Gastrocnemius medialis (tissue), 4 donors: ENCODE results near the gene HTT. TPM values are rescaled to one million over a fixed set of nuclear protein-coding genes. Genes with fewer than 3 reads are reported as not detected.

Experiments
- ATAC-seq, 2 donors: fragments of 150-250 bp; one replicate each; pipeline ENCODE4 v1.9.1; 2016
- DNase-seq, 2 donors: peaks; one replicate each; pipeline ENCODE4 v3.0.0-alpha.2; 2019
- H3K27ac ChIP-seq, 4 donors: fragments of 200-600 bp; sonication (generic); 1 replicate in 1 of 4; 2 replicates in 3 of 4; pipeline ENCODE4 v1.5.1; 2016 to 2018; ENCODE audit warnings: mild to moderate bottlenecking in 2 of 4, moderate library complexity in 1 of 4
- H3K27me3 ChIP-seq, 3 donors: fragments of 200-600 bp; sonication (generic) in 2 of 3; 1 replicate in 1 of 3; 2 replicates in 2 of 3; pipeline versions ENCODE4 v1.5.1 to v1.6.0; 2016 to 2019; ENCODE audit warnings: mild to moderate bottlenecking in 1 of 3, moderate library complexity in 1 of 3
- H3K36me3 ChIP-seq, 2 donors: fragments of 200-600 bp; sonication (generic) in 1 of 2; one replicate each; pipeline ENCODE4 v1.5.1; 2017 to 2018
- H3K4me1 ChIP-seq, 2 donors: fragments of 200-600 bp; sonication (generic) in 1 of 2; one replicate each; pipeline ENCODE4 v1.5.1; 2016 to 2017; ENCODE audit warnings: mild to moderate bottlenecking in 2 of 2
- H3K4me3 ChIP-seq, 4 donors: fragments of 200-600 bp; sonication (generic) in 3 of 4; 1 replicate in 1 of 4; 2 replicates in 3 of 4; pipeline ENCODE4 v1.5.1; 2016 to 2019; ENCODE audit warnings: mild to moderate bottlenecking in 2 of 4
- H3K9me3 ChIP-seq, 3 donors: fragments of 200-600 bp; sonication (generic) in 2 of 3; 1 replicate in 1 of 3; 2 replicates in 2 of 3; pipeline ENCODE4 v1.5.1; 2016 to 2019
- CTCF ChIP-seq, 5 experiments: fragments of 450-650 bp in 3 of 5; fragments of 200-600 bp in 2 of 5; sonication (generic) in 2 of 5; IDR thresholded peaks in 4 of 5; conservative IDR thresholded peaks in 1 of 5; 1 replicate in 4 of 5; 2 replicates in 1 of 5; pipeline ENCODE4 v1.5.1; 2016 to 2019; ENCODE audit warnings: antibody characterized with exemption in 5 of 5, mild to moderate bottlenecking in 3 of 5, moderate library complexity in 3 of 5
- POLR2A ChIP-seq, 2 donors: fragments of 450-650 bp; IDR thresholded peaks; one replicate each; pipeline ENCODE4 v1.6.1; 2017; ENCODE audit warnings: antibody characterized with exemption in 2 of 2, mild to moderate bottlenecking in 2 of 2, moderate library complexity in 2 of 2
- in situ Hi-C, 4 donors: fragments of 200-750 bp; cut with MboI; loops; one replicate each; pipeline versions ENCODE4 v1.15.0 to v1.8.0; 2017; ENCODE audit warnings: low sequenced_read_pairs in 4 of 4
- intact Hi-C: fragments of 100-400 bp; cut with DNase I; formaldehyde crosslinking; loops from one replicate; pipeline ENCODE4 v1.15.1; 2023; ENCODE audit warnings: low total_unique reads
- total RNA-seq, 4 donors: library from RNA; depleted of rRNA; stranded (reverse); fragments of >200 nt; gene quantifications; one replicate each; pipeline versions ENCODE4 v1.1.0 to v1.2.3, GENCODE V29; 2016

HTT gene
- total RNA-seq, 4 donors from 2014 or later: 23.5 to 73.0 (median 51.1) TPM

- ATAC-seq (no peak), DNase-seq (no peak)
- H3K4me1 ChIP-seq: no peaks in the 10 kb centered on the region
- intact Hi-C loops (no loop called here), in situ Hi-C loops (no loop called here)
- no peak for TF ChIP-seq CTCF (IDR thresholded peaks at IDR 0.05 in 4 of 5, conservative IDR thresholded peaks at IDR 0.05 in 1 of 5)
- no peak for TF ChIP-seq POLR2A (IDR thresholded peaks at IDR 0.05)
- no peaks in the 10 kb centered on the region for H3K9me3 ChIP-seq
- no peaks in the 10 kb centered on the region for H3K27me3 ChIP-seq
- no peak overlapping the region for H3K4me3 ChIP-seq
- H3K36me3 ChIP-seq: peaks cover 0 to 87% of the 10 kb centered on the region in 2 donors
- no peak overlapping the region for H3K27ac ChIP-seq
Observed at GRCh38 chr4:3130201-3130600, 55.7 kb downstream of the HTT start.

DNA sequence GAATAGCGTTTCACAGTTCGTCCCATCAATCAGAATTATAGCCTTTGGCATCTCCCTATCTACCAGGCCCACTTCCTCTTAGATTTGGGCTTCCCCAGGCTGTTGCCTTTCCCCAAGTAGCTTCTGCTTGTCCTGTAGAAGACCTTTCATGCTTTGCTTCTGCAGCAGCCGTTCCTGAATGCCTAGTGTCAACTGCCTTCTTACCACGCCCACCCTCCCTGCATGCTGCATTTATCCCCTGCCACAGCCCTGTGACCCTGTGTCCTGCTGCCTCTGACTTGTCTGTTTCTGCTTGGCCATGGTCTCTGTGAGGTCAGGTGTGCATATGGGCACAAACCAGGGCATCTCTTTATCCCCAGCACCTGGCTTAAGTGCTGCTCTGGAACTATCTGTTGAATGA lies 56.3 kb downstream of the HTT start:
- no peak for ATAC-seq
- Histone ChIP-seq H3K4me1 (no peaks in the 10 kb centered on the region), H3K4me3 (no peak overlapping the region), H3K27me3 (no peaks in the 10 kb centered on the region), H3K36me3 (peaks cover 0 to 89% of the 10 kb centered on the region in 2 donors), H3K9me3 (no peaks in the 10 kb centered on the region), H3K27ac (no peak overlapping the region)
- in situ Hi-C loops: no loop called here
- DNase-seq: no peak
- TF ChIP-seq CTCF (IDR thresholded peaks at IDR 0.05 in 4 of 5, conservative IDR thresholded peaks at IDR 0.05 in 1 of 5) (no peak), POLR2A (IDR thresholded peaks at IDR 0.05) (no peak)
- intact Hi-C loops: no loop called here

DNA sequence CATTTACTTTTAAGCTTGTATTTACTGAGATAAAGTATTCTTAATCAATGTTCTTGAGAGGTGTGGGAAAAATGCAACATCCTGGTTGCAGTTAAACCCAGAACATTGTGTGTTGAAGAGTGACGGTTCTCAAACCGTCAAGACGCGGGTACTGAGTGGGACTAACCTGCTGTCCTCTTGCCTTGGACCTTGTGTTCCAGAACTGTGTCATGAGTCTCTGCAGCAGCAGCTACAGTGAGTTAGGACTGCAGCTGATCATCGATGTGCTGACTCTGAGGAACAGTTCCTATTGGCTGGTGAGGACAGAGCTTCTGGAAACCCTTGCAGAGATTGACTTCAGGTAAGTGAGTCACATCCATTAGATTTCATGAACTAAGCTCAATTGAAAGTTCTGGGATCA lies 59.7 kb downstream of the HTT start:
- H3K4me1 ChIP-seq: no peaks in the 10 kb centered on the region
- in situ Hi-C loops: no loop called here
- intact Hi-C loops: no loop called here
- H3K4me3 ChIP-seq: no peak overlapping the region
- TF ChIP-seq POLR2A (IDR thresholded peaks at IDR 0.05): no peak
- peaks cover 0 to 81% of the 10 kb centered on the region in 2 donors for H3K36me3 ChIP-seq
- no peak for DNase-seq
- no peaks in the 10 kb centered on the region for H3K9me3 ChIP-seq
- no peak overlapping the region for H3K27ac ChIP-seq
- no peak for ATAC-seq
- H3K27me3 ChIP-seq: no peaks in the 10 kb centered on the region

GRCh38 chr4:3135155-3136011 lies 60.9 kb downstream of the HTT start:
- peak overlapping the region in 3 of 4 donors; percentile 5 to 11 (median 9) for H3K27ac ChIP-seq
- ATAC-seq (no peak), DNase-seq (no peak)
- in situ Hi-C loops (no loop called here), intact Hi-C loops (loop anchor here (1.0 kb wide), 1 partner anchor 29 kb away; no protein-coding TSS in a partner anchor)
- H3K36me3 ChIP-seq: peaks cover 0 to 84% of the 10 kb centered on the region in 2 donors
- no peaks in the 10 kb centered on the region for H3K27me3 ChIP-seq
- H3K4me3 ChIP-seq: no peak overlapping the region
- no peaks in the 10 kb centered on the region for H3K9me3 ChIP-seq
- H3K4me1 ChIP-seq: no peaks in the 10 kb centered on the region
- TF ChIP-seq CTCF (IDR thresholded peaks at IDR 0.05 in 4 of 5, conservative IDR thresholded peaks at IDR 0.05 in 1 of 5): no peak
- TF ChIP-seq POLR2A (IDR thresholded peaks at IDR 0.05): no peak

- no peak for ATAC-seq
- Histone ChIP-seq H3K36me3 (peaks cover 0 to 84% of the 10 kb centered on the region in 2 donors), H3K27me3 (no peaks in the 10 kb centered on the region), H3K27ac (no peak overlapping the region), H3K9me3 (no peaks in the 10 kb centered on the region), H3K4me3 (no peak overlapping the region), H3K4me1 (no peaks in the 10 kb centered on the region)
- DNase-seq: no peak
- TF ChIP-seq CTCF (IDR thresholded peaks at IDR 0.05 in 4 of 5, conservative IDR thresholded peaks at IDR 0.05 in 1 of 5) (peak in 4 of 5 experiments; percentile 18 to 54 (median 32)), POLR2A (IDR thresholded peaks at IDR 0.05) (no peak)
- intact Hi-C loops: loop anchor here (1.0 kb wide), 1 partner anchor 30 kb away; no protein-coding TSS in a partner anchor
- in situ Hi-C loops: no loop called here
Observed at GRCh38 chr4:3136454-3136853, 62.0 kb downstream of the HTT start.
